ENCODE measurements around the gene MYT1.

- TF ChIP-seq CTCF (IDR thresholded peaks at IDR 0.05) = no peak
- TF ChIP-seq POLR2AphosphoS5 (IDR thresholded peaks at IDR 0.05) = no peak
Observed at GRCh38 chr20:64257107-64257757, 93.0 kb downstream of the MYT1 start.
